ENCODE data around the gene TBX15.

- TF ChIP-seq POLR2A (IDR thresholded peaks at IDR 0.05) (no peak), CTCF (IDR thresholded peaks at IDR 0.05) (no peak), EP300 (IDR thresholded peaks at IDR 0.05; ENCODE audit: low read depth) (no peak)
These were observed 33.7 kb downstream of the TBX15 start for GRCh38 chr1:118954301-118954905.
